Karpas-422 (cell line): ENCODE data around the gene KCNK1. TPM values are rescaled to one million over a fixed set of nuclear protein-coding genes. Genes with fewer than 3 reads are reported as not detected.
"Not testable (repeated sequence)": the region's sequence is repeated elsewhere in the genome, so short reads cannot be mapped to it uniquely, and the experiment has no call there.

Experiments
- DNase-seq: peaks from one replicate; pipeline ENCODE4 v3.0.0-alpha.2; 2015
- H2AFZ ChIP-seq: fragments of 200-600 bp; sonication (generic); 2 replicates; pipeline ENCODE4 v1.6.1; 2014; ENCODE audit warnings: antibody characterized with exemption, low read length, mixed read lengths
- H3K27ac ChIP-seq: fragments of 200-600 bp; sonication (generic); 2 replicates; pipeline ENCODE4 v1.5.1; 2014; ENCODE audit warnings: mild to moderate bottlenecking, low read length, moderate library complexity
- H3K27me3 ChIP-seq: fragments of 200-600 bp; sonication (generic); 2 replicates; pipeline ENCODE4 v1.6.1; 2014; ENCODE audit warnings: low read length, mixed read lengths
- H3K36me3 ChIP-seq: fragments of 200-600 bp; sonication (generic); 2 replicates; pipeline ENCODE4 v1.6.1; 2014; ENCODE audit warnings: low read length, mixed read lengths; ENCODE audit not compliant: insufficient read depth
- H3K4me1 ChIP-seq: fragments of 200-600 bp; sonication (generic); 2 replicates; pipeline ENCODE4 v1.6.1; 2014; ENCODE audit warnings: mild to moderate bottlenecking, low read length, mixed read lengths
- H3K4me2 ChIP-seq: fragments of 200-600 bp; sonication (generic); 2 replicates; pipeline ENCODE4 v1.6.1; 2014; ENCODE audit warnings: low read length, low read depth, mild to moderate bottlenecking; ENCODE audit not compliant: poor library complexity, severe bottlenecking
- H3K4me3 ChIP-seq: fragments of 200-600 bp; sonication (generic); 2 replicates; pipeline ENCODE4 v1.5.1; 2014; ENCODE audit warnings: mild to moderate bottlenecking, antibody characterized with exemption, low read length, mixed read lengths
- H3K79me2 ChIP-seq: fragments of 200-600 bp; sonication (generic); 2 replicates; pipeline ENCODE4 v1.6.1; 2014; ENCODE audit warnings: mild to moderate bottlenecking, low read length, mixed read lengths
- H3K9ac ChIP-seq: fragments of 200-600 bp; sonication (generic); 2 replicates; pipeline ENCODE4 v1.6.0; 2014; ENCODE audit warnings: low read length
- H3K9me2 ChIP-seq: fragments of 200-600 bp; sonication (generic), shearing (Covaris generic); replicated peaks from 2 replicates; pipeline ENCODE4 v1.6.0; 2014; ENCODE audit warnings: mild to moderate bottlenecking, low read length, moderate library complexity; ENCODE audit not compliant: insufficient read depth
- H3K9me3 ChIP-seq: fragments of 300-700, 200-600 bp; sonication (generic); 2 replicates; pipeline ENCODE4 v1.6.1; 2014; ENCODE audit warnings: low read length, mixed read lengths
- H4K20me1 ChIP-seq: fragments of 200-600 bp; sonication (generic); 2 replicates; pipeline ENCODE4 v1.6.1; 2014; ENCODE audit warnings: mild to moderate bottlenecking, antibody characterized with exemption, low read length, low read depth; ENCODE audit not compliant: insufficient read depth
- total RNA-seq: library from RNA; depleted of rRNA; stranded (reverse); fragments of >200 nt; shearing (Covaris generic); gene quantifications from 2 replicates; pipeline ENCODE4 v1.2.3, GENCODE V29; 2014; ENCODE audit warnings: low replicate concordance

KCNK1 gene
- total RNA-seq, 1 experiment from 2014 or later: not detected

GRCh38 chr1:233675446-233675845 is 61.5 kb downstream of the KCNK1 start:
- no peak overlapping the region for H3K27ac ChIP-seq
- no peak overlapping the region for H3K4me2 ChIP-seq

GRCh38 chr1:233675893-233676292 is 62.0 kb downstream of the KCNK1 start:
- no peaks in the 10 kb centered on the region for H3K9me2 ChIP-seq
- H3K4me3 ChIP-seq: no peak overlapping the region
- H3K9ac ChIP-seq: no peak overlapping the region
- H2AFZ ChIP-seq: no peak overlapping the region
- H4K20me1 ChIP-seq: no peaks in the 10 kb centered on the region
- H3K36me3 ChIP-seq: no peaks in the 10 kb centered on the region
- no peaks in the 10 kb centered on the region for H3K79me2 ChIP-seq
- no peaks in the 10 kb centered on the region for H3K27me3 ChIP-seq
- no peak overlapping the region for H3K4me2 ChIP-seq
- no peaks in the 10 kb centered on the region for H3K9me3 ChIP-seq
- no peak for DNase-seq
- no peak overlapping the region for H3K27ac ChIP-seq
- H3K4me1 ChIP-seq: peaks cover 8% of the 10 kb centered on the region; the same call in 1 of the 2 replicates

More at GRCh38 chr1:233675446-233675845, 61.5 kb downstream of the KCNK1 start:
- Histone ChIP-seq H3K79me2 (no peaks in the 10 kb centered on the region), H3K9me3 (no peaks in the 10 kb centered on the region), H3K4me3 (no peak overlapping the region), H3K9ac (no peak overlapping the region), H3K36me3 (no peaks in the 10 kb centered on the region), H2AFZ (no peak overlapping the region), H3K27me3 (no peaks in the 10 kb centered on the region), H4K20me1 (no peaks in the 10 kb centered on the region), H3K4me1 (peaks cover 8% of the 10 kb centered on the region; the same call in 1 of the 2 replicates), H3K9me2 (no peaks in the 10 kb centered on the region)
- DNase-seq: no peak

GRCh38 chr1:233677690-233678354 is 63.9 kb downstream of the KCNK1 start:
- no peak overlapping the region for H3K27ac ChIP-seq
- H3K9ac ChIP-seq: no peak overlapping the region
- H2AFZ ChIP-seq: no peak overlapping the region
- no peaks in the 10 kb centered on the region for H3K9me3 ChIP-seq
- H3K4me3 ChIP-seq: no peak overlapping the region
- H3K79me2 ChIP-seq: no peaks in the 10 kb centered on the region
- H3K4me1 ChIP-seq: peaks cover 8% of the 10 kb centered on the region; the same call in 1 of the 2 replicates
- H4K20me1 ChIP-seq: no peaks in the 10 kb centered on the region
- no peaks in the 10 kb centered on the region for H3K9me2 ChIP-seq
- H3K27me3 ChIP-seq: no peaks in the 10 kb centered on the region
- H3K4me2 ChIP-seq: no peak overlapping the region
- DNase-seq: no peak
- no peaks in the 10 kb centered on the region for H3K36me3 ChIP-seq

- no peaks in the 10 kb centered on the region for H3K27me3 ChIP-seq
- H3K36me3 ChIP-seq: no peaks in the 10 kb centered on the region
- H3K79me2 ChIP-seq: no peaks in the 10 kb centered on the region
- H3K4me2 ChIP-seq: no peak overlapping the region
- H3K9ac ChIP-seq: no peak overlapping the region
- H3K9me3 ChIP-seq: no peaks in the 10 kb centered on the region
- H4K20me1 ChIP-seq: no peaks in the 10 kb centered on the region
- no peaks in the 10 kb centered on the region for H3K4me1 ChIP-seq
- no peak overlapping the region for H3K4me3 ChIP-seq
- H3K9me2 ChIP-seq: no peaks in the 10 kb centered on the region
- no peak overlapping the region for H2AFZ ChIP-seq
- DNase-seq: no peak
- H3K27ac ChIP-seq: no peak overlapping the region
Observed at GRCh38 chr1:233679030-233679429, 65.1 kb downstream of the KCNK1 start.

GRCh38 chr1:233679591-233680373 is 65.9 kb downstream of the KCNK1 start:
- Histone ChIP-seq H2AFZ (no peak overlapping the region), H3K36me3 (no peaks in the 10 kb centered on the region), H3K9ac (no peak overlapping the region), H4K20me1 (no peaks in the 10 kb centered on the region), H3K9me3 (no peaks in the 10 kb centered on the region), H3K4me2 (no peak overlapping the region), H3K27ac (no peak overlapping the region), H3K9me2 (no peaks in the 10 kb centered on the region), H3K4me3 (no peak overlapping the region), H3K27me3 (no peaks in the 10 kb centered on the region), H3K79me2 (no peaks in the 10 kb centered on the region), H3K4me1 (no peaks in the 10 kb centered on the region)
- DNase-seq: no peak

GRCh38 chr1:233681285-233681684 is 67.4 kb downstream of the KCNK1 start:
- Histone ChIP-seq H3K9me2 (no peaks in the 10 kb centered on the region), H3K9ac (no peak overlapping the region), H3K9me3 (no peaks in the 10 kb centered on the region), H3K79me2 (no peaks in the 10 kb centered on the region), H3K4me1 (no peaks in the 10 kb centered on the region), H3K27ac (no peak overlapping the region), H3K4me3 (no peak overlapping the region), H3K27me3 (no peaks in the 10 kb centered on the region), H2AFZ (no peak overlapping the region), H4K20me1 (no peaks in the 10 kb centered on the region), H3K36me3 (no peaks in the 10 kb centered on the region), H3K4me2 (no peak overlapping the region)
- no peak for DNase-seq

- not testable (repeated sequence) for H3K9me2 ChIP-seq, H3K27me3 ChIP-seq, H3K27ac ChIP-seq, H4K20me1 ChIP-seq, H3K9me3 ChIP-seq, H2AFZ ChIP-seq, H3K36me3 ChIP-seq, H3K4me3 ChIP-seq, H3K4me2 ChIP-seq, H3K79me2 ChIP-seq, H3K9ac ChIP-seq, H3K4me1 ChIP-seq, DNase-seq
Observed at GRCh38 chr1:233686653-233687052, 72.7 kb downstream of the KCNK1 start.

- H3K27me3 ChIP-seq: no peaks in the 10 kb centered on the region
Observed at GRCh38 chr1:233689017-233689747, 75.3 kb downstream of the KCNK1 start.

More at GRCh38 chr1:233689017-233689747, 75.3 kb downstream of the KCNK1 start:
- Histone ChIP-seq H3K9me2 (no peaks in the 10 kb centered on the region), H3K4me3 (no peak overlapping the region), H4K20me1 (no peaks in the 10 kb centered on the region), H3K9ac (no peak overlapping the region), H3K79me2 (no peaks in the 10 kb centered on the region), H3K36me3 (no peaks in the 10 kb centered on the region), H3K9me3 (no peaks in the 10 kb centered on the region), H3K27ac (no peak overlapping the region), H3K4me1 (no peaks in the 10 kb centered on the region), H2AFZ (no peak overlapping the region), H3K4me2 (no peak overlapping the region)
- DNase-seq: no peak
